SK-N-SH treated with all-trans-retinoic acid at 6 μM for 48 hours (cell line): Measurements from ENCODE around the gene KCNJ1.

Experiments
- ATAC-seq: fragments of 200-7000 bp; cut with Tn5 transposase; 3 replicates; pipeline ENCODE4 v1.9.1; 2020; ENCODE audit warnings: mild to moderate bottlenecking, moderate library complexity
- ARNTL ChIP-seq: fragments of 450-650 bp; formaldehyde crosslinking; IDR thresholded peaks from 2 replicates; pipeline ENCODE4 v1.5.0; 2020; ENCODE audit warnings: low read depth, mild to moderate bottlenecking, moderate library complexity, borderline replicate concordance
- BACH2 ChIP-seq: fragments of 250-450 bp; sonication (Bioruptor Pico); IDR thresholded peaks from 2 replicates; pipeline ENCODE4 v1.9.0; 2021; ENCODE audit warnings: mild to moderate bottlenecking, borderline replicate concordance
- CREB5 ChIP-seq: fragments of 250-450 bp; sonication (Bioruptor Pico); IDR thresholded peaks from 2 replicates; pipeline ENCODE4 v1.5.1; 2020; ENCODE audit warnings: low read depth, mild to moderate bottlenecking, moderate library complexity
- CSDC2 ChIP-seq: fragments of 250-450 bp; sonication (Bioruptor Pico); IDR thresholded peaks from 2 replicates; pipeline ENCODE4 v1.5.0; 2020; ENCODE audit warnings: mild to moderate bottlenecking, moderate library complexity
- CSRNP3 ChIP-seq: fragments of 250-450 bp; sonication (Bioruptor Pico); IDR thresholded peaks from 2 replicates; pipeline ENCODE4 v1.5.1; 2021; ENCODE audit warnings: mild to moderate bottlenecking, moderate library complexity
- ESRRG ChIP-seq: fragments of 250-450 bp; sonication (Bioruptor Pico); IDR thresholded peaks from 2 replicates; pipeline ENCODE4 v1.6.1; 2021; ENCODE audit warnings: mild to moderate bottlenecking
- GLIS3 ChIP-seq: fragments of 250-450 bp; sonication (Bioruptor Pico); IDR thresholded peaks from 2 replicates; pipeline ENCODE4 v1.5.0; 2020; ENCODE audit warnings: mild to moderate bottlenecking, moderate library complexity
- ISL1 ChIP-seq: fragments of 250-450 bp; sonication (Bioruptor Pico); IDR thresholded peaks from 2 replicates; pipeline ENCODE4 v2.1.2; 2022; ENCODE audit warnings: mild to moderate bottlenecking, moderate library complexity
- OSR1 ChIP-seq: fragments of 250-450 bp; sonication (Bioruptor Pico); IDR thresholded peaks from 2 replicates; pipeline ENCODE4 v1.8.0; 2022; ENCODE audit warnings: moderate library complexity, mild to moderate bottlenecking, inconsistent platforms
- PATZ1 ChIP-seq: fragments of 250-450 bp; sonication (Bioruptor Pico); IDR thresholded peaks from 2 replicates; pipeline ENCODE4 v1.8.0; 2020; ENCODE audit warnings: mild to moderate bottlenecking, moderate library complexity, borderline replicate concordance
- POU6F1 ChIP-seq: fragments of 250-450 bp; sonication (Bioruptor Pico); IDR thresholded peaks from 2 replicates; pipeline ENCODE4 v1.8.0; 2021; ENCODE audit warnings: low read depth, mild to moderate bottlenecking, moderate library complexity, borderline replicate concordance
- PPARA ChIP-seq: fragments of 250-450 bp; sonication (Bioruptor Pico); IDR thresholded peaks from 2 replicates; pipeline ENCODE4 v1.5.0; 2020; ENCODE audit warnings: mild to moderate bottlenecking, borderline replicate concordance
- RARB ChIP-seq: fragments of 250-450 bp; sonication (Bioruptor Pico); IDR thresholded peaks from 2 replicates; pipeline ENCODE4 v1.8.0; 2021; ENCODE audit warnings: mild to moderate bottlenecking, moderate library complexity
- SNAI2 ChIP-seq: fragments of 250-450 bp; sonication (Bioruptor Pico); IDR thresholded peaks from 2 replicates; pipeline ENCODE4 v1.5.0; 2020; ENCODE audit warnings: mild to moderate bottlenecking, moderate library complexity
- TCF4 ChIP-seq: fragments of 250-450 bp; sonication (Bioruptor Pico); IDR thresholded peaks from 2 replicates; pipeline ENCODE4 v1.8.0; 2021; ENCODE audit warnings: mild to moderate bottlenecking, moderate library complexity, borderline replicate concordance
- TOX ChIP-seq: fragments of 250-450 bp; sonication (Bioruptor Pico); IDR thresholded peaks from 2 replicates; pipeline ENCODE4 v1.8.0; 2021; ENCODE audit warnings: mild to moderate bottlenecking, moderate library complexity, borderline replicate concordance
- TSHZ2 ChIP-seq: fragments of 250-450 bp; sonication (Bioruptor Pico); IDR thresholded peaks from 2 replicates; pipeline ENCODE4 v1.5.0; 2020; ENCODE audit warnings: mild to moderate bottlenecking, moderate library complexity
- ZC3H10 ChIP-seq: fragments of 250-450 bp; sonication (Bioruptor Pico); IDR thresholded peaks from 2 replicates; pipeline ENCODE4 v1.5.1; 2021; ENCODE audit warnings: mild to moderate bottlenecking, moderate library complexity
- ZFP3 ChIP-seq: fragments of 250-450 bp; sonication (Bioruptor Pico); IDR thresholded peaks from 2 replicates; pipeline ENCODE4 v1.5.0; 2020; ENCODE audit warnings: mild to moderate bottlenecking, moderate library complexity
- ZFP30 ChIP-seq: fragments of 450-650 bp; formaldehyde crosslinking; IDR thresholded peaks from 2 replicates; pipeline ENCODE4 v1.5.0; 2022; ENCODE audit warnings: mild to moderate bottlenecking, moderate library complexity
- ZNF8 ChIP-seq: fragments of 450-650 bp; formaldehyde crosslinking; IDR thresholded peaks from 2 replicates; pipeline ENCODE4 v1.5.0; 2020; ENCODE audit warnings: mild to moderate bottlenecking, moderate library complexity

Gene KCNJ1

GRCh38 chr11:128809128-128809527 is 58.0 kb downstream of the KCNJ1 start:
- no peak for ATAC-seq

GRCh38 chr11:128807909-128808308 is 59.2 kb downstream of the KCNJ1 start:
- TF ChIP-seq ARNTL (no peak), ZNF8 (CRISPR knock-in tag) (no peak), GLIS3 (no peak), POU6F1 (no peak), CREB5 (CRISPR knock-in tag) (no peak), TOX (no peak), RARB (CRISPR knock-in tag) (no peak), ZC3H10 (CRISPR knock-in tag) (no peak), ZFP3 (no peak), TSHZ2 (CRISPR knock-in tag) (no peak), BACH2 (CRISPR knock-in tag) (no peak)
- ATAC-seq, result no peak

More at GRCh38 chr11:128809128-128809527, 58.0 kb downstream of the KCNJ1 start:
- TF ChIP-seq ARNTL, result no peak
- no peak for TF ChIP-seq CREB5 (CRISPR knock-in tag)
- no peak for TF ChIP-seq ZNF8 (CRISPR knock-in tag)
- no peak for TF ChIP-seq ZC3H10 (CRISPR knock-in tag)
- TF ChIP-seq CSDC2, result no peak
- no peak for TF ChIP-seq PATZ1

- TF ChIP-seq POU6F1, result no peak
- TF ChIP-seq BACH2 (CRISPR knock-in tag), result no peak
- ATAC-seq, result no peak
Observed at GRCh38 chr11:128806506-128807261, 60.4 kb downstream of the KCNJ1 start.

GRCh38 chr11:128804481-128804880 is 62.6 kb downstream of the KCNJ1 start:
- no peak for ATAC-seq
- no peak for TF ChIP-seq BACH2 (CRISPR knock-in tag)
- TF ChIP-seq GLIS3, result no peak
- TF ChIP-seq TOX, result no peak
- no peak for TF ChIP-seq ZFP3
- TF ChIP-seq ZFP30, result no peak
- TF ChIP-seq ZC3H10 (CRISPR knock-in tag), result no peak
- no peak for TF ChIP-seq CSRNP3 (CRISPR knock-in tag)
- no peak for TF ChIP-seq TCF4 (CRISPR knock-in tag)
- TF ChIP-seq ESRRG, result no peak
- no peak for TF ChIP-seq ISL1
- no peak for TF ChIP-seq SNAI2 (CRISPR knock-in tag)
- TF ChIP-seq CSDC2, result no peak
- no peak for TF ChIP-seq PPARA (CRISPR knock-in tag)
- TF ChIP-seq ZNF8 (CRISPR knock-in tag), result no peak
- TF ChIP-seq OSR1, result no peak
- TF ChIP-seq RARB (CRISPR knock-in tag), result no peak
